HL-60 (cell line): Measurements from ENCODE around the gene HLA-C.

ENCODE experiments used
- DNase-seq, 2 experiments: peaks; one replicate each; pipeline ENCODE4 v3.0.0-alpha.2; 2010 to 2020; ENCODE audit warnings: low read depth in 1 of 2, low spot score in 1 of 2
- H3K27ac ChIP-seq: fragments of 250-450 bp; sonication (Bioruptor Pico); replicated peaks from 2 replicates; pipeline ENCODE4 v1.5.1; 2020; ENCODE audit warnings: mild to moderate bottlenecking, moderate library complexity
- H3K27me3 ChIP-seq: fragments of 250-450 bp; sonication (Bioruptor Pico); 2 replicates; pipeline ENCODE4 v1.5.1; 2021; ENCODE audit warnings: mild to moderate bottlenecking, moderate library complexity; ENCODE audit not compliant: insufficient read depth, poor library complexity, severe bottlenecking
- H3K4me3 ChIP-seq: replicated peaks from 2 replicates; pipeline ENCODE4 v1.5.1; 2011; ENCODE audit warnings: mild to moderate bottlenecking, control low read depth, low read length; ENCODE audit not compliant: insufficient read depth
- GABPA ChIP-seq: IDR thresholded peaks from 2 replicates; pipeline ENCODE4 v1.6.1; 2012; ENCODE audit warnings: low read depth
- POLR2AphosphoS5 ChIP-seq: IDR thresholded peaks from 2 replicates; pipeline ENCODE4 v1.6.1; 2012; ENCODE audit warnings: low read depth
- SPI1 ChIP-seq: IDR thresholded peaks from 2 replicates; pipeline ENCODE4 v1.6.1; 2012; ENCODE audit warnings: low read depth, mild to moderate bottlenecking, borderline replicate concordance
- TF ChIP-seq, protein P1 (sequence below): IDR thresholded peaks from one replicate; pipeline ENCODE4 v1.5.1; 2011; ENCODE audit warnings: low read length, control low read depth, inconsistent platforms; ENCODE audit not compliant: insufficient read depth
- TF ChIP-seq, protein P2 (sequence below): IDR thresholded peaks from 2 replicates; pipeline ENCODE4 v1.6.1; 2012; ENCODE audit warnings: low read depth; ENCODE audit not compliant: insufficient replicate concordance

Gene HLA-C

DNA sequence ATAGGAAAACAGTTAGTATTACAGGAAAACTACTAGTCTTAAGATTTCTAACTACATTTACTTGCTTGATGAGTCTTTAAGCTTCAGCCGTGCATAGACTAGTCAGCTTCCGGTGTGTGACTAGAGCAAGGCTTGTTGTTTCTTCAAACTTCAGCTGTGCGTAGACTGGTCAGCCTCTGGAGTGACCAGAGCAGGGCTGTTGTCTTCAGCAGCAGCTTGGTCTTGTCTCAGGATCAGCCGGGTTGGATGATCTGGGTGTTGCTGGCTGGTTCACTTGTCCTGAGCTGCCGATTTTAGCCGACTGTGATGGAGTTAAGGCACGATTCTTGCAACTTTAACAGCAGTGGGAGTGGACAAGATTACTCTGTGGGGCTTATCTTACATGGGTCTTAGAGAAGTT is 44.7 kb downstream of the HLA-C start:
- Histone ChIP-seq H3K4me3 (no peak overlapping the region), H3K27ac (no peak overlapping the region), H3K27me3 (no peaks in the 10 kb centered on the region)
- no peak for DNase-seq
- TF ChIP-seq POLR2AphosphoS5: no peak
- TF ChIP-seq, protein P1, sequence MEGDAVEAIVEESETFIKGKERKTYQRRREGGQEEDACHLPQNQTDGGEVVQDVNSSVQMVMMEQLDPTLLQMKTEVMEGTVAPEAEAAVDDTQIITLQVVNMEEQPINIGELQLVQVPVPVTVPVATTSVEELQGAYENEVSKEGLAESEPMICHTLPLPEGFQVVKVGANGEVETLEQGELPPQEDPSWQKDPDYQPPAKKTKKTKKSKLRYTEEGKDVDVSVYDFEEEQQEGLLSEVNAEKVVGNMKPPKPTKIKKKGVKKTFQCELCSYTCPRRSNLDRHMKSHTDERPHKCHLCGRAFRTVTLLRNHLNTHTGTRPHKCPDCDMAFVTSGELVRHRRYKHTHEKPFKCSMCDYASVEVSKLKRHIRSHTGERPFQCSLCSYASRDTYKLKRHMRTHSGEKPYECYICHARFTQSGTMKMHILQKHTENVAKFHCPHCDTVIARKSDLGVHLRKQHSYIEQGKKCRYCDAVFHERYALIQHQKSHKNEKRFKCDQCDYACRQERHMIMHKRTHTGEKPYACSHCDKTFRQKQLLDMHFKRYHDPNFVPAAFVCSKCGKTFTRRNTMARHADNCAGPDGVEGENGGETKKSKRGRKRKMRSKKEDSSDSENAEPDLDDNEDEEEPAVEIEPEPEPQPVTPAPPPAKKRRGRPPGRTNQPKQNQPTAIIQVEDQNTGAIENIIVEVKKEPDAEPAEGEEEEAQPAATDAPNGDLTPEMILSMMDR: no peak
- no peak for TF ChIP-seq SPI1
- TF ChIP-seq, protein P2, sequence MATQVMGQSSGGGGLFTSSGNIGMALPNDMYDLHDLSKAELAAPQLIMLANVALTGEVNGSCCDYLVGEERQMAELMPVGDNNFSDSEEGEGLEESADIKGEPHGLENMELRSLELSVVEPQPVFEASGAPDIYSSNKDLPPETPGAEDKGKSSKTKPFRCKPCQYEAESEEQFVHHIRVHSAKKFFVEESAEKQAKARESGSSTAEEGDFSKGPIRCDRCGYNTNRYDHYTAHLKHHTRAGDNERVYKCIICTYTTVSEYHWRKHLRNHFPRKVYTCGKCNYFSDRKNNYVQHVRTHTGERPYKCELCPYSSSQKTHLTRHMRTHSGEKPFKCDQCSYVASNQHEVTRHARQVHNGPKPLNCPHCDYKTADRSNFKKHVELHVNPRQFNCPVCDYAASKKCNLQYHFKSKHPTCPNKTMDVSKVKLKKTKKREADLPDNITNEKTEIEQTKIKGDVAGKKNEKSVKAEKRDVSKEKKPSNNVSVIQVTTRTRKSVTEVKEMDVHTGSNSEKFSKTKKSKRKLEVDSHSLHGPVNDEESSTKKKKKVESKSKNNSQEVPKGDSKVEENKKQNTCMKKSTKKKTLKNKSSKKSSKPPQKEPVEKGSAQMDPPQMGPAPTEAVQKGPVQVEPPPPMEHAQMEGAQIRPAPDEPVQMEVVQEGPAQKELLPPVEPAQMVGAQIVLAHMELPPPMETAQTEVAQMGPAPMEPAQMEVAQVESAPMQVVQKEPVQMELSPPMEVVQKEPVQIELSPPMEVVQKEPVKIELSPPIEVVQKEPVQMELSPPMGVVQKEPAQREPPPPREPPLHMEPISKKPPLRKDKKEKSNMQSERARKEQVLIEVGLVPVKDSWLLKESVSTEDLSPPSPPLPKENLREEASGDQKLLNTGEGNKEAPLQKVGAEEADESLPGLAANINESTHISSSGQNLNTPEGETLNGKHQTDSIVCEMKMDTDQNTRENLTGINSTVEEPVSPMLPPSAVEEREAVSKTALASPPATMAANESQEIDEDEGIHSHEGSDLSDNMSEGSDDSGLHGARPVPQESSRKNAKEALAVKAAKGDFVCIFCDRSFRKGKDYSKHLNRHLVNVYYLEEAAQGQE: no peak
- no peak for TF ChIP-seq GABPA

DNA sequence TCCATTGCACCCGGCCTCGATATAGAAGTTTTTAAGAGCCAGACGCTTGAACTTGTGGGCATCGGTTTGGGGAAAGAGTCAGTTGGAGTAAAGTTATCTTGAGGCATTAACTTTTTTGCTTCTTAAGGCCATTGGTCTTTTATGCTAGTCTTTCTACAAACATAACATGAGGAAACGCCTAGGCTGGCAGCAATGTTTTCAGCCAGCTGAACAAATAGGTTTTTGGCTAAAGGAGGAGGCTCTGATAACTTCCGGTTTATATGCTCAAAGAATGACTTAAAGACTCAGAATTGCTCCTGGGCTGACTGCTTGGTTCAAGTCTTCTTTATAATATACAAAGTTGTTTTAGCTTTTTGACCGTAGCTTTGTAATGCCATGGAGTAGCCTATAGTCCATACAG is 46.2 kb downstream of the HLA-C start:
- DNase-seq: no peak
- Histone ChIP-seq H3K27ac (no peak overlapping the region), H3K27me3 (no peaks in the 10 kb centered on the region), H3K4me3 (no peak overlapping the region)
- TF ChIP-seq, protein P1: no peak
- no peak for TF ChIP-seq POLR2AphosphoS5
- no peak for TF ChIP-seq GABPA
- TF ChIP-seq, protein P2: no peak
- no peak for TF ChIP-seq SPI1

DNA sequence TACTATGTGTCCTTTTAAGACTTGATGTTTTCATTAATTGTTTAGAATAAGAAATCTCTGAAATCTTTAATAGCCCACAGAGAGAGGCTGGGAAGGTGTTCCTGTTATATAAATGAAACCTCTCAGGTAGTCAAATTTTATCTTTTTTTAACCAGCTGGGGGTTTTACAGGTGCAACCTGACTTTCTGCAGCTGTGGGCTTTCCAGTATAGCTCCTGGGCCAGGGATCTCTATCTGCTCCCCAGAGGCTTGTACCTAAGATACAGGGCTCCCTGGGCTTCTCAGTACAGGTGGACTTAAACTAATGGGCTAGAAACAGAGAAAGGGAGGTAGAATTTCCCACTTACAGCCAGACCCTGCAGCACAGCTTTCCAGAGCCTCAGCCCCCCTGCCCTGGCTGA is 49.4 kb downstream of the HLA-C start:
- Histone ChIP-seq H3K27me3 (no peaks in the 10 kb centered on the region), H3K4me3 (no peak overlapping the region), H3K27ac (no peak overlapping the region)
- no peak for DNase-seq
- TF ChIP-seq SPI1 (no peak), GABPA (no peak), POLR2AphosphoS5 (no peak)
- TF ChIP-seq, protein P1: no peak
- TF ChIP-seq, protein P2: no peak
